Measurements from ENCODE around the gene DCST2.

The DCST2 gene

GRCh38 chr1:155033524-155033923, at the start of gene DCST2, which contains the start of gene DCST1:
DCST2 (minus strand) TSS chr1:155033781; CDS start chr1:155033701, 80 bp downstream.
DCST1 (plus strand) TSS chr1:155033824; CDS start chr1:155034037, 213 bp downstream.
- DNase-seq = no peak

GRCh38 chr1:155083052-155083541, 49.5 kb upstream of the DCST2 start:
- no peak for DNase-seq

- no peak for DNase-seq
Observed at GRCh38 chr1:155082301-155083051, 48.9 kb upstream of the DCST2 start.

GRCh38 chr1:155081472-155082300, 48.1 kb upstream of the DCST2 start:
- no peak for DNase-seq

- no peak for DNase-seq
Observed at GRCh38 chr1:155080312-155081228, 47.0 kb upstream of the DCST2 start.

- DNase-seq = no peak
Observed at GRCh38 chr1:155079487-155080311, 46.1 kb upstream of the DCST2 start.

- DNase-seq = no peak
Observed at GRCh38 chr1:155079210-155079486, 45.6 kb upstream of the DCST2 start.

GRCh38 chr1:155078469-155079209, 45.1 kb upstream of the DCST2 start, which contains the start of gene EFNA3:
EFNA3 (plus strand) TSS chr1:155078837; CDS start chr1:155078942, 105 bp downstream.
- DNase-seq = peak; percentile 40

- no peak for DNase-seq
Observed at GRCh38 chr1:155077758-155078445, 44.3 kb upstream of the DCST2 start.

GRCh38 chr1:155077346-155077745, 43.8 kb upstream of the DCST2 start:
- no peak for DNase-seq

GRCh38 chr1:155076371-155076770, 42.8 kb upstream of the DCST2 start:
- no peak for DNase-seq

- DNase-seq = no peak
Observed at GRCh38 chr1:155075535-155075934, 42.0 kb upstream of the DCST2 start.

- DNase-seq = no peak
Observed at GRCh38 chr1:155073377-155074242, 40.0 kb upstream of the DCST2 start.

- DNase-seq = no peak
Observed at GRCh38 chr1:155072531-155073289, 39.1 kb upstream of the DCST2 start.

GRCh38 chr1:155071701-155072100, 38.1 kb upstream of the DCST2 start:
- no peak for DNase-seq

- peak; percentile 56 for DNase-seq
Observed at GRCh38 chr1:155070721-155071569, 37.4 kb upstream of the DCST2 start.

- DNase-seq = no peak
Observed at GRCh38 chr1:155070158-155070621, 36.6 kb upstream of the DCST2 start.
